Astrocyte of the spinal cord (primary cell): ENCODE measurements around the gene IQCH.

Experiments used
- DNase-seq: peaks from one replicate; pipeline ENCODE4 v3.0.0; 2011; ENCODE audit warnings: low read depth, low spot score
- H3K4me3 ChIP-seq: 2 replicates; pipeline ENCODE4 v1.5.1; 2011; ENCODE audit warnings: low read depth, mild to moderate bottlenecking, low read length, moderate library complexity
- CTCF ChIP-seq: IDR thresholded peaks from 2 replicates; pipeline ENCODE4 v1.5.1; 2012; ENCODE audit warnings: low read depth, mild to moderate bottlenecking, low read length, inconsistent platforms
- in situ Hi-C: cut with HindIII; loops from 2 replicates; pipeline ENCODE4 v1.10.0; 2017; ENCODE audit warnings: low sequenced_read_pairs

The IQCH gene

DNA sequence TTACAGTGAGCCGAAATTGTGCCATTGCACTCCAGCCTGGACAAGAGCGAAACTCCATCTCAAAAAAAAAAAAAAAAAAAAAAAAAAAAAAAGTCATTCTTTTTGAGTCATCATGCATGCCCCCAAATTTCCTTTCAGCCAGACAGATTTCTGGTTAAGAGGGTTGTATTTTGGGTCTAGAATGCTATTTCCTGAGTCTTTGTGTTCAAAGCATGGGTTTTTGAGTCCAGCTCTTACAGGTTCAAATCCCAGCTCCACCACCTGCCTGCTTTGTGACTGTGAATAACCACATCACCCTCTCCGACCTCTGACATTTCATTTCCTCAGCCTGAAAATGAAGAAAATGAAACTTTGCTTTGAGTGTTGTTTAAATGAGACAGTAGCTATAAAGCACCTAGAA, 257.0 kb downstream of the IQCH start:
- H3K4me3 ChIP-seq, result no peak overlapping the region
- no peak for DNase-seq

GRCh38 chr15:67512140-67512539, 257.6 kb downstream of the IQCH start:
- TF ChIP-seq CTCF, result no peak
- in situ Hi-C loops, result no loop called here
- no peak overlapping the region for H3K4me3 ChIP-seq
- no peak for DNase-seq

More for the DNA sequence above, 257.0 kb downstream of the IQCH start:
- in situ Hi-C loops, result no loop called here
- TF ChIP-seq CTCF, result no peak

- TF ChIP-seq CTCF, result no peak
- no peak overlapping the region for H3K4me3 ChIP-seq
- no peak for DNase-seq
- in situ Hi-C loops, result no loop called here
Observed at GRCh38 chr15:67512933-67513714, 258.5 kb downstream of the IQCH start.

- no peak for TF ChIP-seq CTCF
- in situ Hi-C loops, result no loop called here
- no peak overlapping the region for H3K4me3 ChIP-seq
- DNase-seq, result no peak
Observed at GRCh38 chr15:67515090-67515489, 260.5 kb downstream of the IQCH start.

GRCh38 chr15:67515557-67515956, 261.0 kb downstream of the IQCH start:
- no peak for TF ChIP-seq CTCF
- in situ Hi-C loops, result no loop called here
- DNase-seq, result no peak
- H3K4me3 ChIP-seq, result no peak overlapping the region

GRCh38 chr15:67520321-67521028, 265.9 kb downstream of the IQCH start:
- in situ Hi-C loops, result no loop called here
- DNase-seq, result no peak

More at GRCh38 chr15:67520321-67521028, 265.9 kb downstream of the IQCH start:
- H3K4me3 ChIP-seq, result peak overlapping the region; percentile 83
- TF ChIP-seq CTCF, result no peak
